Testis (tissue), 2 donors: ENCODE data around the gene PBX1.

Source experiments
- CTCF ChIP-seq, 3 experiments: fragments of 450-650 bp in 2 of 3; fragments of 200-600 bp in 1 of 3; sonication (generic) in 1 of 3; IDR thresholded peaks; one replicate each; pipeline ENCODE4 v1.5.1; 2016 to 2019; ENCODE audit warnings: antibody characterized with exemption in 3 of 3, mild to moderate bottlenecking in 2 of 3, moderate library complexity in 1 of 3
- POLR2A ChIP-seq: fragments of 450-650 bp; IDR thresholded peaks from one replicate; pipeline ENCODE4 v1.6.1; 2017; ENCODE audit warnings: antibody characterized with exemption, mild to moderate bottlenecking, moderate library complexity

GRCh38 chr1:164753521-164754077 is 194.6 kb downstream of the PBX1 start:
- TF ChIP-seq POLR2A: no peak
- no peak for TF ChIP-seq CTCF (IDR thresholded peaks at IDR 0.05)
